Ovary (tissue), 10 donors: ENCODE results near the gene AZU1. TPM values are rescaled to one million over a fixed set of nuclear protein-coding genes. Genes with fewer than 3 reads are reported as not detected.
A peak's percentile ranks its signal among the peaks of the same experiment; 100 is the strongest.

ENCODE experiments used
- DNase-seq, 5 donors: peaks; one replicate each; pipeline ENCODE4 v3.0.0-alpha.2; 2019 to 2020
- H3K27ac ChIP-seq, 2 donors: fragments of 200-600 bp; one replicate each; pipeline versions ENCODE4 v1.5.1 to v1.8.0; 2019 to 2022
- H3K27me3 ChIP-seq: fragments of 200-600 bp; one replicate; pipeline ENCODE4 v1.8.0; 2022
- H3K36me3 ChIP-seq: fragments of 200-600 bp; sonication (generic); one replicate; pipeline ENCODE4 v1.5.1; 2019
- H3K4me1 ChIP-seq: one replicate; pipeline ENCODE4 v1.8.1; 2013; ENCODE audit warnings: mild to moderate bottlenecking, moderate library complexity; ENCODE audit not compliant: insufficient read depth
- H3K4me3 ChIP-seq: fragments of 200-600 bp; sonication (generic); one replicate; pipeline ENCODE4 v1.5.1; 2017
- H3K9me3 ChIP-seq, 2 donors: fragments of 200-600 bp in 1 of 2; sonication (generic) in 1 of 2; one replicate each; pipeline versions ENCODE4 v1.5.1 to v1.8.1; 2013 to 2019; ENCODE audit warnings: mild to moderate bottlenecking in 1 of 2, moderate library complexity in 1 of 2
- EP300 ChIP-seq: sonication (generic); formaldehyde crosslinking; IDR thresholded peaks from one replicate; pipeline ENCODE4 v1.6.1; 2017; ENCODE audit warnings: antibody characterized with exemption
- POLR2A ChIP-seq: fragments of 450-650 bp; IDR thresholded peaks from one replicate; pipeline ENCODE4 v1.6.1; 2017; ENCODE audit warnings: antibody characterized with exemption, mild to moderate bottlenecking, moderate library complexity
- WGBS, 3 donors: extraction: QIAGEN DNeasy Blood & Tissue Kit in 1 of 3; methylation state at CpG; one replicate each; pipeline versions ENCODE4 v1.1.5 to v1.1.7; 2013 to 2017; 5-methylcytosine and 5-hydroxymethylcytosine counted together
- intact Hi-C, 4 donors: fragments of 100-400 bp; cut with DNase I; formaldehyde crosslinking; loops; one replicate each; pipeline versions ENCODE4 v1.11.0 to v1.15.1; 2022 to 2023
- long read RNA-seq, 3 donors: library from polyadenylated mRNA in 2 of 3; unstranded in 2 of 3; transcript quantifications; one replicate each; pipeline ENCODE4 v2.0.0 and lab custom pipeline, GENCODE V29; 2021 to 2026
- polyA plus RNA-seq, 2 donors: library from polyadenylated mRNA; stranded (reverse); fragments of 200-250 nt in 1 of 2; fragments of 350-450 nt in 1 of 2; fragmentation: Illumina TruSeq in 1 of 2; extraction: RNeasy Lipid Tissue Mini Kit (QIAGEN cat#74804) in 1 of 2; gene quantifications; one replicate each; pipeline ENCODE4 v1.2.3, GENCODE V29; 2013 to 2014
- total RNA-seq, 7 donors: library from RNA; depleted of rRNA in 2 of 7; stranded (reverse); fragments of >200 nt in 2 of 7; fragmentation: NEBNext Ultra II Directional in 3 of 7; extraction: Animal tissue kit (Norgen Biotek cat#: 25700) in 3 of 7; gene quantifications; one replicate each; pipeline versions ENCODE4 v1.1.0 to v1.2.4, GENCODE V29; 2016 to 2023
- TF ChIP-seq, protein P1 (sequence below), 3 donors: fragments of 450-650 bp in 2 of 3; fragments of 200-600 bp in 1 of 3; IDR thresholded peaks; one replicate each; pipeline versions ENCODE4 v1.5.1 to v1.8.0; 2016 to 2022; ENCODE audit warnings: antibody characterized with exemption in 3 of 3, mild to moderate bottlenecking in 1 of 3
- donor health status: DM: no; HTN: no; CAD: no; lungs with moderate emphysema.
- donor health status: DM: no; HTN: no; CAD: no.
- donor health status: Bipolar disorder and iron deficiency.
- donor health status: DM: yes; HTN: yes; CAD: no.
- donor health status: DM: no; HTN: no; CAD: no.
- donor health status: DM: yes; HTN: yes; CAD: no.

The AZU1 gene
- total RNA-seq (1 to 10 TPM in 1 of 7 donors, not detected in 6; 1.0 TPM), polyA plus RNA-seq (under 1 TPM in 1 of 2 donors, not detected in 1; 0.11 TPM)
- long read RNA-seq, donor 1 = 0 reads
- long read RNA-seq, donor 2 = 0 reads
- long read RNA-seq, donor 3 = 0 reads

- H3K4me1 ChIP-seq = no peaks in the 10 kb centered on the region
- WGBS, 3 donors = 62 to 74% (median 73%) methylated on average over 28 to 33 of the region's 33 CpGs
- H3K36me3 ChIP-seq = no peaks in the 10 kb centered on the region
- no peak within 1 kb of the TSS for H3K27ac ChIP-seq
- no peaks in the 10 kb centered on the region for H3K9me3 ChIP-seq
- H3K4me3 ChIP-seq = no peak within 1 kb of the TSS
- H3K27me3 ChIP-seq = no peaks in the 10 kb centered on the region
- TF ChIP-seq, protein P1, sequence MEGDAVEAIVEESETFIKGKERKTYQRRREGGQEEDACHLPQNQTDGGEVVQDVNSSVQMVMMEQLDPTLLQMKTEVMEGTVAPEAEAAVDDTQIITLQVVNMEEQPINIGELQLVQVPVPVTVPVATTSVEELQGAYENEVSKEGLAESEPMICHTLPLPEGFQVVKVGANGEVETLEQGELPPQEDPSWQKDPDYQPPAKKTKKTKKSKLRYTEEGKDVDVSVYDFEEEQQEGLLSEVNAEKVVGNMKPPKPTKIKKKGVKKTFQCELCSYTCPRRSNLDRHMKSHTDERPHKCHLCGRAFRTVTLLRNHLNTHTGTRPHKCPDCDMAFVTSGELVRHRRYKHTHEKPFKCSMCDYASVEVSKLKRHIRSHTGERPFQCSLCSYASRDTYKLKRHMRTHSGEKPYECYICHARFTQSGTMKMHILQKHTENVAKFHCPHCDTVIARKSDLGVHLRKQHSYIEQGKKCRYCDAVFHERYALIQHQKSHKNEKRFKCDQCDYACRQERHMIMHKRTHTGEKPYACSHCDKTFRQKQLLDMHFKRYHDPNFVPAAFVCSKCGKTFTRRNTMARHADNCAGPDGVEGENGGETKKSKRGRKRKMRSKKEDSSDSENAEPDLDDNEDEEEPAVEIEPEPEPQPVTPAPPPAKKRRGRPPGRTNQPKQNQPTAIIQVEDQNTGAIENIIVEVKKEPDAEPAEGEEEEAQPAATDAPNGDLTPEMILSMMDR (IDR thresholded peaks at IDR 0.05) = no peak
- TF ChIP-seq POLR2A = no peak
- TF ChIP-seq EP300 = no peak
- intact Hi-C loops = no loop called here
- peak in 1 of 5 donors; percentile 22 for DNase-seq
Measured at GRCh38 chr19:827710-828321, at the start of gene AZU1. Gene AZU1, plus strand, starts transcription at chr19:827837. Its CDS starts 10 bp downstream, at chr19:827847.

- Histone ChIP-seq H3K27me3 (no peaks in the 10 kb centered on the region), H3K27ac (no peak overlapping the region), H3K4me1 (peaks cover 4% of the 10 kb centered on the region), H3K36me3 (no peaks in the 10 kb centered on the region), H3K4me3 (no peak overlapping the region), H3K9me3 (no peaks in the 10 kb centered on the region)
- intact Hi-C loops = loop anchor here in 2 of 4 donors (10.0 kb wide), 3 partner anchors 136 to 216 kb away; partner anchors contain the start of genes KISS1R (in 1 of the 2), R3HDM4 (in 1 of the 2) and WDR18 (in 1 of the 2)
- DNase-seq = peak in 2 of 5 donors; percentile 45 to 53
- WGBS, 3 donors = 44 to 58% (median 45%) methylated on average over 36 of the region's 36 CpGs
- no peak for TF ChIP-seq EP300
- TF ChIP-seq, protein P1 (IDR thresholded peaks at IDR 0.05) = no peak
- no peak for TF ChIP-seq POLR2A
Measured at GRCh38 chr19:778910-779653, 48.6 kb upstream of the AZU1 start.

DNA sequence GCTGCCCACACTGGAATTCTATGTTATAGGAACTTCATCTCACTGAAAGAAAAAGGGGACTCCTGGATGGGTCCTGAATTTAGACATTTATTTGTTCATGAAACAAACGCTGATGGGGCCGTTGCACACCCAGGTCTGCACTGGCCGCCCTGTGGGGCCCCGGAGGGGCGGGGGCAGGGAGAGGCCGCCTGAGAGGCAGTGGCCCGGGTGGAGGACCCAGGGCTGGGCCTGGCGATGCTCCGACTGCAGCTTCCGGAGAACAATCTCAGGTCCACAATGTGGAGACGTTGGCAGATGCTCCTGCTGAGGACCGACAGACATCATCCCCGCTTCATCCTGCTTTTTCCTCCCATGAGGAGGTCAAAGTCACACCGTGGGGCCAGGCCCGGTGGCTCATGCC, 46.7 kb upstream of the AZU1 start:
- Histone ChIP-seq H3K27ac (no peak overlapping the region), H3K9me3 (no peaks in the 10 kb centered on the region), H3K27me3 (no peaks in the 10 kb centered on the region), H3K4me3 (no peak overlapping the region), H3K36me3 (no peaks in the 10 kb centered on the region), H3K4me1 (peaks cover 4% of the 10 kb centered on the region)
- intact Hi-C loops = no loop called here
- WGBS, 3 donors = 88 to 91% (median 91%) methylated on average over 15 of the region's 15 CpGs
- TF ChIP-seq EP300 (no peak), POLR2A (no peak)
- TF ChIP-seq, protein P1 (IDR thresholded peaks at IDR 0.05) = no peak
- DNase-seq = no peak

- Histone ChIP-seq H3K4me1 (peaks cover 4% of the 10 kb centered on the region), H3K4me3 (no peak overlapping the region), H3K36me3 (no peaks in the 10 kb centered on the region), H3K9me3 (no peaks in the 10 kb centered on the region), H3K27ac (no peak overlapping the region), H3K27me3 (no peaks in the 10 kb centered on the region)
- intact Hi-C loops = no loop called here
- TF ChIP-seq POLR2A (no peak), EP300 (no peak)
- TF ChIP-seq, protein P1 (IDR thresholded peaks at IDR 0.05) = no peak
- 90 to 93% (median 91%) methylated on average over 18 to 19 of the region's 19 CpGs for WGBS, 3 donors
- DNase-seq = no peak
Measured at GRCh38 chr19:781800-782184, 45.8 kb upstream of the AZU1 start.
